ENCODE data around the gene PRKCE.

GRCh38 chr2:45938649-45939511, 287.4 kb downstream of the PRKCE start:
- no peak for TF ChIP-seq POLR2A (IDR thresholded peaks at IDR 0.05; ENCODE audit: low read depth, low read length)
- no peak for TF ChIP-seq TAF1 (IDR thresholded peaks at IDR 0.05; ENCODE audit: borderline replicate concordance, low read depth, low read length)
